NCI-H345 treated with DMSO at 0.1 percent for 48 hours (cell line): ENCODE results near the gene RSRC1.
"Not testable (repeated sequence)": the region's sequence is repeated elsewhere in the genome, so short reads cannot be mapped to it uniquely, and the experiment has no call there.

Source experiments
- DNase-seq: peaks from one replicate; lab custom pipeline; 2025; ENCODE audit not compliant: unreplicated experiment; lab: John Stamatoyannopoulos, UW

Gene RSRC1

DNA sequence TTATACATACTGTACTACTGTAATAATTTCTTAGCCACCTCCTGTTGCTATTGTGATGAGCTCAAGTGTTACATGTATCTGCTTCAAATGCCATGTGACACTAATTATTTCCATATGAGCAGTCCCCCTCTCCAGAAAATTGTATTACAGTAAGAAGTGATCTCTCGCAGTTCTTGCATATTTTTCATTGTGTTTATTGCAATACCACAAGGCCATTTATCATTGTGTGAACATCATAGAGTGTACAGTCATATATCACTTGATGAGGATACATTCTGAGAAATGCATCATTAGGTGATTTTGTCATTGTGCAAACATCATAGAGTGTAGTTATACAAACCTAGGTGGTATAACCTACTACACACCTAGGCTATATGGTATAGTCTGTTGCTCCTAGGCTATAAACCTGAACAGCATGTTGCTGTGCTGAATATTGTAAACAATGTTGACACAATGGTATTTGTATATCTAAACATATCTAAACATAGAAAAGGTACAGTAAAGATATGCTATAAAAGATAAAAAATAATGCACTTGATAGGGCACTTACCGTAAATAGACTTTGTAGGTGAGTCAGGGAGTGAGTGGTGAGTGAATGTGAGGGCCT is 271.5 kb downstream of the RSRC1 start:
- DNase-seq, result no peak

DNA sequence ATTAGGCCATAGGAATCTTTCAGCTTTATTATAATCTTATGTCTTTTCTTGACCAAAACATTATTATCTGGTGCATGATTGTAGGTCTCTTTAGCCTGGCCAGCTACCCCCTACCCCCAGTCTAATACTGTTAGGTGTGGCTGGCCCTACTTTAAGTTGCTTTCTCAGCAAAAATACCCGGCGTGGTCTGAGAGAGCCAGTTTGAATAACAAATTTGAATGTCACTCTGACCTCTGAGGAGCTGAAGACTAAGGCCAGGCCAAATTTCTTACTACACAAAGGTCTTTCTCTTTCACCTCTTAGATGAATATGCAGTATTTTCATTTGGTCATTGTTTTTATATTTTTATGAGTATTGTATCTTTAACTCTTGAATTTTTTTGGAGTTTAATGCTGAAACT is 272.6 kb downstream of the RSRC1 start:
- no peak for DNase-seq

DNA sequence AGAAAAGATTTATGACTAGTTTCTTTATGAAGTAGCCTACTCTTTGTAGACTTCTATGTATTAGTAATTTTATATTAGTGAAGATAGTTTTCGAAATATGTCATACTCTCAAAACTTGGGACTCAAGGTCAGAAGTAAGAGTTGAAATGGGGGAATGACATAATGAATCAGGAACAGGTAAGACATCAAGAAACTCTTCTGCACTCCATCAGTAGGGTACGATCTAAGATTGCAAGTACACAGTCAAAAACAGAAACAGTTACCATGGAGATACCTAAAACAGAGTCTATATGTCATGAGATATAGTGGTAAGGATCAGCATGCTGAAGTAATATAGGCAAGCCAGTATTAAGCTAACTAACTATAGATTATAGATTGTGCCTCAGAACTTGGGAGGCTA is 274.1 kb downstream of the RSRC1 start:
- DNase-seq, result no peak

DNA sequence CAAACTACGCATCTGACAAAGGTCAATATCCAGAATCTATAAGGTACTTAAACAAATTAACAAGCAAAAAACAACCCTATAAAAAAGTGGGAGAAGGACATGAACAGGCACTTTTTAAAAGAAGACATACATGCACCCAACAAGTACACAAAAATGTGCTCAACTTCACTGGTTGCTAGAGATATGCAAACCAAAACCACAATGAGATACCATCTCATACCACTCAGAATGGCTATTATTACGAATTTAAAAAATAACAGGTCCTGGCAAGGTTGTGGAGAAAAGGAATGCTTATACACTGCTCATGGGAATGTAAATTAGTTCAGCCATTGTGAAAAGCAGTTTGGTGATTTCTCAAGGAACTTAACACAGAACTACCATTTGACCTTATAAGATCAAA is 285.5 kb downstream of the RSRC1 start:
- no peak for DNase-seq

DNA sequence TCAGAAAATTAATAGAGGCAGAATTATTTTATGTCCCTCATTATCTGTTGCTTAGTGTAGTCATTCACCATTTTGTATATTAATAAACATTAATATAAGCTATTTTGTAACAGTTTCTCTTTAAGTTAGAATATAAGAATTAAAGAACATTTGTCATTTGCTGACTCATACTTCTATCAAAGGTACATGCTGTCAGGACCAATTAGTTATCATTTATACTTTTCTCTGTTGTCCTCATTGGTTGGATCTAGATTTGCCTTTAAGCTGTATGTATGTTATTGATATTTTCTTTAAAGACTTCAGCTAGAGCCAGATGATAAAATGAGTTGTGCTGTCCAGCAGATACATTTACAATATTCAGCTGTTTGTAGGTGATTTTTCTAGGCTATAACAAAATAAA is 292.7 kb downstream of the RSRC1 start:
- DNase-seq, result no peak

DNA sequence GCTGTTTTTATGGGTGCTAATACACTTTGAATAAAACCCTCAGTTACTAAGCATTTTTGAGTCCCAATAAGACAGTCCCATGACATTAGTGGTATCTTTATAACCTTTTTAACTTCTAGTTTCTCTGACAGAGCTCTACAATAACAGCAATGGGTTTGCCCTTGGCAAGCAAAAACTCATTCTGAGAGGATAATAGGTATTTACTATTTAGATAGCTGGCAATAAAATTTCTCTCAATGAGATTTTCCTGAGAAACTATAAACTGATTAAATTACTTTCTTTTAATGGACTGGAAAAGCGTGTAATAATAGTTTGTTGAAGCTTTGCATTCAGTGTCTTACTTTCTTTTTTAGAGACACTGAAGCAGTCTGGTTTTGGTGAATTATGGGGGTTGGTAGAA is 293.1 kb downstream of the RSRC1 start:
- DNase-seq, result no peak

DNA sequence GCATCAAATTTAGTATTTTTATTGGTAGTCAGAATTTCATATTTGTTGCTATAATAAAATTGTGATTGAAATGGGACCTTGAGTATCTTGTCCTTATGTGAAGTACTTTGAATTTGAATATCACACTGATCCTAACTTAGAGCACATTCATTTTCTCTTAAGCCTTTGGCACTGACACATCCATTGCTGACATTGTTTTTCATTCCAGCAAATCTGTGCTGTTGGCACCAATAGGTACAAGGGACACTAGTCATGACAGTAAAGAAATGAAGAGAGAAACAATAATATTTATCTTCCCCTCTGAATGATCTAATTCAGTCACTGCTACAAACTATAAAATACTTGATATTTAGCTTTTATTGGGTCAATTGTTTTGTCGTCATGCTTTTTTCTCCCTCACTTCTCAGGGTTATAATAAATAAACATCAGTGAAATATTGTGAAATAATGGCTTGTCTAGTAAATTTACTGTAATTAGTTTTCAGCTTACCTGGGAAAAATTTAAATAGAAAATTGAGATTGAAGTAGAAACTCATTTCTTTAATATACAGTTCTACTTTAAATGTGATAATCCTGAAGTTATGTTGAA is 294.3 kb downstream of the RSRC1 start:
- DNase-seq, result no peak

DNA sequence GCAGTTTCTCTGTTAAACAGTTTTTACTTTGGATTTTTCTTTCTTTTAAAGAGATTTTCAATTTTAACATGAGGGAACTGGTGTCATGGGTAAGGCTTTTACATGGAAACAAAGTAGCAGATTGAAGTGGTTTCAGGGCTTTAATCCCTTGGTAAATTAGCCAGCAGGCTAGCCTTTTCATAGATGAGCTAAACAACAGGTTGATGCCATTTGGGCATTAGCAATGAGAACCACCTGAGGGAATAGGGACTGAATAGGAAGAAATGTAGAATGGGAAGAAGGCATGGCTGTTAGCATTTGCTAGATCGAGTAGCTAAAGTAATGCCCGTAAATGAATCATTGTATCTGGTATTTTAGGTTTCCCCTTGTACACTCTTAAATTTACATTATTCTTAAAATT is 295.6 kb downstream of the RSRC1 start:
- DNase-seq, result no peak

DNA sequence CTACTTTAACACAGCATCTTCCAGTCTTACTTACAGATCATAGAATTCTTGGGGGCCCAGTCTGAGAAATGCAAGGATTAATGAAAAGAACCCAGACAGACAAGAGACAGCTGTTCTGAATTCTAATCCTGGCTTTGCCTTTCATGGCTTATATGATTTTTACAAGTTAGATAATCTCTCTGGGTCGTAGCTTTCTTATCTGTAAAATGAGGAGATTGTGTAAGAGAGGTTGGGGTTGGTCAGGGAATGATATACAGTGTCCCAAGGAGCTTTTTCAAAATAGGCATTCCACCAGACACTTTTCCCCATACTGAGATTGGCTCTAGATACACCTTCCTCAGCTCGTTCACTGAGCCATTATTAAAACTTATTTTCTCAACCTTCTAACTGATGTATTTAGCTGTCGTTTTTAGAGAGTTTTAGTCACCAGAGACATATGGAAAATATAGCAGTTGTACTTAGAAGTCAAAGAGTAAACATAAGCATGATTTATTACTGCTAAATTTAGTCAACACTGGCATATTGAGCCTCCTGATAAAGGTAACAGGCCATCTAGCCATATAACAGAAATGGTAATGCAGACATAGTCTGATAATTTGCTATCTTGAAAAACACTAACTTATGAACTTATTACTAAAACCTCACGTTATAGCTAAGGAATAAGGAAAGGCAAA is 298.1 kb downstream of the RSRC1 start:
- DNase-seq, result no peak

DNA sequence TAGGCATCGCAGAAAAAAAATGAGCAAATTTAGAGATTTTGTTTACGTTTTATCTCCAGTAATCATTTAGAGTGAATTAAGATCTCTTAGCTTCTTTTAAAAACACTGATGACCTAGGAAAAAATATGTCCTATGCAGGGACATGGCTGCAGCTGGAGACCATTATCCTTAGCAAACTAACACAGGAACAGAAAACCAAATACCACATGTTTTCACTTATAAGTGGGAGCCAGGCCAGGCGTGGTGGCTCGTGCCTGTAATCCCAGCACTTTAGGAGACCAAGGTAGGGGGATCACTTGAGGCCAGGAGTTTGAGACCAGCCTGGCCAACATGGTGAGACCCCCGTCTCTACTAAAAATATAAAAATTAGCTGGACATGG is 298.6 kb downstream of the RSRC1 start:
- not testable (repeated sequence) for DNase-seq

DNA sequence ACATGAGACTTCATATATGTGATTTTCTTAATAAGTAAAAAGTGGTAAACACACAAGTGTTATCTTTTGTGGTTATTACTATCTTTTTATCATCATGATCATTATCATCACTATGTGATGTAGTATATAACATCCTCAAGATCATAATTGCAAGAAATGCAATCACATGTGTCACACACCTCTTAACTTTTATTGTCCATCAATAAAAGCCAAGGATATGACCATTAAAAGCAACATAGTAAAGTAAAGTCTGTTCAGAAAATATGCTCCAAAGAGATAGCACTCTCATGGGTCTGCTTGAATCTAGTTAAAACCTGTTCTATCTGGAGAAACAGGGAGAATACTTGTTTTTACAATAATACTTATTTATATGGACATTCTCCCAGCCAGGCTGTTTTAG is 308.1 kb downstream of the RSRC1 start:
- DNase-seq, result no peak

DNA sequence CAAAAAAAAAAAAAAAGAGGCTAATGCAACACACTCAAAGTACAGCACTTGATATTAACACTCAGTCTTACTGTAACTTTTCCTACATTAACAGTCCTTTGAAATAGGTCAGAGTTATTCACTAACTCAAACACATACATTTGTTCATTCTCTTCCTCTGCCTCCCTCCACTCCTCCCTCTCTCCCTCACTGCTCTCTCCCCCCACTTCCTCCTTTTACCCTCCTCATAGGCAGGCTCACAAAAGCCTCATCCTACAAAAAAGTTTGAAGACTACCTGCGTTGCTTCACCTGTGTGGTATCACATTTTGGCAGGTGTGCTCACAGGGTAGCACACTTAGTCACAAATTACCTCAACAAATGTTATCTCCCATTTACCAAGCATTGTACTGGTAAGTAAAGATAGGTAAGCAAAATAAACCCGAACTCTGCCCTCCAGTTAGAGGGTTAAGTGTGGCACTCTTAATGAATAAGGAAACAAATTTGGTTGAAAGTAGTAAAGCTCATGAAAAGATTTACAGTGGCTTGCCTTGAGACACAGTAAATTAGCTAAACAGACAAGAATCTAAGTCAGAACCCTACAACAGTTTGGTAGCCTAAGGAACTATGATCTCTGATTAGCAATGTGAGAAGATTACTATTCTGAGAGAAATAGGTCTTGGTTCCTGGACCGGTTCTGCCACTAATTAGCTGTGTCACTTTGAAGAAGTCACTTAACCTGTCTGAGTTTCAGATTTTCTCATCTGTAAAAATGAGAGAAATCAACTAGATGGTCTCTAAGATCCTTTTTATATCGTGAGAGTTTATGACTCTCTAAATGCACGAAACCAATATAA is 310.1 kb downstream of the RSRC1 start:
- DNase-seq, result no peak

DNA sequence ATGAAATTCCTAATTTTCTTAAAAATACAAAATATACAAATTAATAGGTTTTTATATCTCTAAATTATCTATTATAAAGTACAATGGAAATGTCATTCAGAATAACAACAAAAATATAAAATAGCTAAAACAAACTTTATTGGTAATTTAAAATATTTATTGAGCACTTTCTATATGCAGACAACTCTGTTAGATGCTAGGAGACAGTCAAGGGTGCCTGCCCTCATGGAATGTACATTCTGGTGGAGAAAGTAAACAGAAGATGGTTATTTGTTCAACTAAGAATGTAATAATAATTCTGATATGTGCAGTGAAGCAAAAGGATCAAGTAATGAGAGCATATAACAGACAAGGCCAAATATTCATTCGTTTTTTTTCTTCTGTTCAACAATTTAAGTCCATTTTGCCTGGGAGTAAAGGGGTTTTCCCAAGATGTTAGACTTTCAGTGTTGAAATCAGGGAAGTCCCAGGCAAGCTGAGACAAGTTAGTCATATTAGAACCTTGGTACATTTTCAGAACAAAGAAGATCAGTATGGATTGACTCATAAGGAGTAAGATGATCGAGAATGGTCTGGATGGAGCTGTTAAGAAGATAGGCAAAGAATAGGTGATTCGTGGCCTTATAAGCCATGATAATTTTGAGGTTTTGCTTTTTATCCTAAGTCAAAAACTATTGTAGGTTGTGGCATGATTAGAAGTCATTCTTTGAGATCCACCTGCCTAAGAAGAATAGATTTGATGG is 310.9 kb downstream of the RSRC1 start:
- DNase-seq, result no peak

DNA sequence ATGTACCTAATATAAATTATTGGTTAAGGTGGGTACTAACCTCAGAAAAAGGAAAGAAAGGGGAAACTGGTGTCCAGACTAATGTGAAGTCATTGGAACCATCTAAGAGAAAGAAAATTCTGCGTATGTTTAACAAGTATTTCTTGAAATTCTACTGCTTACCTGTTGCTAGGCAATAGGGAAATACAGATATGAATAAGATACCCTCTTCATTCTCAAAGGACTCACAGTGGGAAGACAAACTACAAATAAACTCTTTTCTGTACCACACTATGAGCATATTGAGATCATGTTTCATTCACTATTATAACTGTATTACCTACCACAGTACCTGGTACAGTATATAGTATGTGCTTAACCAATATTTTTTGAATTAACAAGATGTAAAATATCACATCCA is 320.6 kb downstream of the RSRC1 start:
- DNase-seq, result no peak

DNA sequence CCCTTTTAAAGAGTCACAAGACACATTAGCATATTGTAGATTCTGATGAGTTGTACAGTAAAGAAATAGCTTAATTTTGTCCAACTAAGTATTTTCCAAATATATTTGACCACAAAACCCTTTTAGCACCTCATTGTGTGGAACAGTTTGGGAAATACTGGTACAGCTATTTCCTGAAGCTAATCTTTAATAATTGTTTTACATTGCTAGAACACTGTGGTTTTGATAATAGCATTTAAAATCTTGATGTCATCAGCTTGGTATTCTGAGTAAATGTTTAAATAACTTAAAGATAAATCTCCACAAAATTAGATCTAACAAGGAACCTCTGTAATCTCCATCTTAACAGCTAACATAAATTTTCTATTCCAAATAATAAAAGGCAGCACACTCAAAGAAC is 321.1 kb downstream of the RSRC1 start:
- DNase-seq, result no peak

DNA sequence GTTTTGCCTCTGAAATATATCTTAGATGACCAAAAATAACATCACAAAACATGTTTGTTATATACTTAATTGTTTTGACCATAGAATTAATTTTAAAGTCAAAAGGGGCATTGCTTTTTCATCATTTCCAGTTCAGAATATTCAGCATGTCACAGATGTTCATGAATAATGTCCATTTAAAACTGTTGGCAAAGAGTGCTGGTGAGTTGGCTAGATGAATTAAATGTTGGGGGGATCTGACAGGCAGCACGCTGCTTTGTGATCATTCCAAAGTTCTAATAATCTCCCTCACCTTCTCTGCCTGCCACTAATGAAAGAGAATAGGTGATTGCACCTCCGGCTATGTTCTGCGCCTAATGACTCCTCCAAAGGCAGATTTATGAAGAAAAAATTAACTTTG is 321.9 kb downstream of the RSRC1 start:
- no peak for DNase-seq

DNA sequence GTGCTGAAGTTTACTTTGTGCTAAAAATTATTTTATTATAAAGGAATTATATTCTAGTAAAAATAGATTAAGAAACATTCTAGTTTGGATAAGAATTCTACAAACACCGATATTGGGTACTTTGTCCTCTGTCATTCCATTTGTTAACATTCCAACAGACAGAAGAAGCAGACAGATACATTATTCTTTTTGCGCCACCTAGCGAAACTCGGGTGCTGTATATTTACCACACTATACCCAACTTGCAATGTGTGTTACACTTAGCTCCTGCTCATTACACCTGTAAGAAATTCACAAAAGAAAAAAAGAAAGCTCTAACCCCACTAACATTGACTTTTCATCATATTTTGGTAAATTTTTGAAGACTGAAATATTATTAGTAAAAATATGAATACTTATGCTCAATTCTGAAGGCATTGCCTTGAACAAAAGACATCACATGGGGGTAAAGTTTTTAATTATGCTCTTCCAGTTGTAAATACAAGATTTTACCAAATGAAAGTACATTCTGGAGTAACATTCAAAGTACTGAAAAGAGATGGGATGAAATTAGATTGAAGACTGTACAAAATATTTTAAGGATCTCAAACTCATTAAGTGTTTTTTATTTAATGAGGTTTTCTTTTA is 324.6 kb downstream of the RSRC1 start:
- DNase-seq, result no peak

DNA sequence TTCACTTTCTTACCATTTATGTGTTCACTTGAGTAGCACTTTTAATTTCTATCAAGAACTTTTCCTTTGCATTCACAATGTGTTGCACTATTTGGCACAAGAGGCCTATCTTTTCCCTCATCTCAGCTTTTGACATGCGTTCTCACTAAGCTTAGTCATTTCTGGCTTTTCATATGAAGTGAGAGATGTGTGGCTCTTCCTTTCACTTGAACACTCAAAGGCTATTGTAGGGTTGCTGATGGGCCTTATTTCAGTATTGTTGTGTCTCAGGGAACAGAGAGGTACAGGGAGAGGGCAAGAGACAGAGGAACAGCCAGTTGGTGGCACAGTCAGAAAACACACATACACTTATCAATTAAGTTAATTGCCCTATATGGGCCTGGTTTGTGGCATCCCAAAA is 333.7 kb downstream of the RSRC1 start:
- no peak for DNase-seq

DNA sequence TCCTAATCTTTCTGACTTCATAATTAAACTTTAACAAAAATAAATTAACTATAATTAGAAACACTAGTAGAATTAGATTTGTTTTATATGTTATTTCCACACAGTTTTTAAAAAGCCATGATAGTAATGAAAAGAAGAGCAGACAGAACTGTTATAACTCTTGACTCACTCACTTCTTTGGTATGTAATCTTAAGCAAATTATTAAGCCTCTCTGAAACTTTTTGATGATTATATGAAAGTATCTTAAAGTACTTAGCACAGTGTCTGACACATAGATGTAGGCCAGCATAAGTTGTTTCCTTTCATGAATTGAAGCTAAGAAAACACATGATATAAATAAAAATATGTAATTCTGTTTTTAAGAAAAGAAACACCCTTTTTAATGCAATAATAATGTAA is 337.5 kb downstream of the RSRC1 start:
- DNase-seq, result no peak

DNA sequence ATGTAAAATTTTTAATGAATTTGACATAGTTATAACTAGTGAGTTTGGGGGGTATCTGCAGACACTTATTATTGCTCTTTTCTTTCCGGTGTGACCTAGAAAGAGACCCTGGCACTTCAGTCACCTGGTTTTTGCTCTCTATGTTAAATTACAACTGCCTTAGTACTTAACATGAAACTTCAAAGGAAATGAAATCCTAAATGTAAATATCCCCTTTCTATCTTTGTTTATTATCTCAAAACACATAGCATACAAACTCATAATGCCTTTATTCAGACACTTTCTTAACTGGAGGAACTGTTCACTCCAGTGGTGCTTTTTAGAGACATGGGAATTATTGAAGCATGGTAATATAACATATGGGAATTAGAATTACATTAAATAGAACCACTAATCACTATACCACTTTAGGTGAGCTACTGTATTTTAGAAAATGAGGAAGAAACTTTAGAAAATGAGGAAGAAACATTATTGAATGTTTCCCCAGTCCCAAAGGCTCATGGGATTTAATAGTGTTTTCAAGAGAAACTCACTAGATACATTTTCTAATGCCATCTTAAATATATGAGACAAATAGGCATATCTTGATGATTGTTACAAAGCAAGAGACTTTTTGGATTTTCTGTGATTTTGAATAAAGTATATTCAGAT is 341.6 kb downstream of the RSRC1 start:
- no peak for DNase-seq
